Colonic mucosa (tissue), 4 donors: ENCODE measurements around the gene POC1A. TPM values are rescaled to one million over a fixed set of nuclear protein-coding genes. Genes with fewer than 3 reads are reported as not detected.

Experiments used
- DNase-seq: peaks from one replicate; pipeline ENCODE4 v3.0.0-alpha.2; 2020
- H3K27ac ChIP-seq: fragments of 200-600 bp; one replicate; pipeline ENCODE4 v1.8.0; 2021
- H3K27me3 ChIP-seq: fragments of 200-600 bp; one replicate; pipeline ENCODE4 v1.8.0; 2021
- H3K36me3 ChIP-seq: fragments of 200-600 bp; one replicate; pipeline ENCODE4 v1.8.0; 2021
- H3K4me1 ChIP-seq: fragments of 200-600 bp; one replicate; pipeline ENCODE4 v1.8.0; 2021; ENCODE audit warnings: mild to moderate bottlenecking
- H3K4me3 ChIP-seq: fragments of 200-600 bp; one replicate; pipeline ENCODE4 v1.8.0; 2021
- H3K9ac ChIP-seq, 2 donors: one replicate each; pipeline ENCODE4 v1.7.0; 2013; ENCODE audit warnings: control low read depth in 2 of 2, low read depth in 2 of 2, low read length in 2 of 2
- H3K9me3 ChIP-seq: fragments of 200-600 bp; one replicate; pipeline ENCODE4 v1.8.0; 2021
- CTCF ChIP-seq: fragments of 200-600 bp; IDR thresholded peaks from one replicate; pipeline ENCODE4 v1.8.0; 2022; ENCODE audit warnings: antibody characterized with exemption, mild to moderate bottlenecking
- intact Hi-C: fragments of 100-400 bp; cut with DNase I; formaldehyde crosslinking; loops from one replicate; pipeline ENCODE4 v1.14.1; 2022
- total RNA-seq, 2 donors: library from RNA; stranded (reverse); fragmentation: NEBNext Ultra II Directional in 1 of 2; extraction: Animal tissue kit (Norgen Biotek cat#: 25700) in 1 of 2; gene quantifications; one replicate each; pipeline ENCODE4 v1.2.1, GENCODE V29; 2021
- donor health status: healthy.
- donor health status: DM: no; HTN: no; CAD: no.
- donor health status: DM: no; HTN: no; CAD: no.

POC1A gene
- total RNA-seq, 2 donors from 2014 or later, result 7.6 to 33.7 TPM

DNA sequence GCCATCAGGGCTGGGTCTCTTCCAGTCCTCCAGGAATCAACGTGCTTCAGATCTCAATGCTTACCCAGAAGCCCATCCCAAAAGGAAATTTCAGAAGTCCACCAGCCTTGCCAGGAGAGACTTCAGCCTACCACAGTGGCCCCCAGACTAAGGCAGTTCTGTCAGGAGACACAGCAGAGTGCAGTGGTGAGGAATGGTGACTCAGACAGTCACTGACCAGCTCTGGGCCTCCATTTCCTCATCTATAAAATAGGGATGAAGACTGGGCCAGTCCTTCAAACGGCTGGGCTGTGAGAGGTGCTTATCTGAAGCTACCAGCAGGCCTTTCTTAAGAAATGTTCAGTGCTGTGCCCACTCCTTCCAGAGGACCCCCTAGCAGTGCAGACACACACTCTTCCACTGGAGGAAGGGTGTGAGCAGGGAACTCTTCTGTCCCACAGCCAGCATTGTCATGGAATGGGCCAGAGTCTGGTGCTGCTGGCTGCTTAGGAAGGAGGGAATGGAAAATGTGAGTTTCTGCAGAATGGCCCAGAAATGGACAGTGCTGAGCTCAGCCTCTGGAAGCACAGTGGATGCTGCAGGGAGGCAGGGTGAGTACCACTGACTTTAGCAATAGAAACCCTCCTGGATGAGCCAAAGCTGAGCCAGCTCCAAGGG, 56.2 kb downstream of the POC1A start:
- no peak for DNase-seq
- no peak for TF ChIP-seq CTCF
- Histone ChIP-seq H3K9me3 (no peaks in the 10 kb centered on the region), H3K27me3 (no peaks in the 10 kb centered on the region), H3K4me1 (no peaks in the 10 kb centered on the region), H3K4me3 (no peak overlapping the region), H3K9ac (no peak overlapping the region), H3K36me3 (no peaks in the 10 kb centered on the region), H3K27ac (no peak overlapping the region)
- intact Hi-C loops, result no loop called here

DNA sequence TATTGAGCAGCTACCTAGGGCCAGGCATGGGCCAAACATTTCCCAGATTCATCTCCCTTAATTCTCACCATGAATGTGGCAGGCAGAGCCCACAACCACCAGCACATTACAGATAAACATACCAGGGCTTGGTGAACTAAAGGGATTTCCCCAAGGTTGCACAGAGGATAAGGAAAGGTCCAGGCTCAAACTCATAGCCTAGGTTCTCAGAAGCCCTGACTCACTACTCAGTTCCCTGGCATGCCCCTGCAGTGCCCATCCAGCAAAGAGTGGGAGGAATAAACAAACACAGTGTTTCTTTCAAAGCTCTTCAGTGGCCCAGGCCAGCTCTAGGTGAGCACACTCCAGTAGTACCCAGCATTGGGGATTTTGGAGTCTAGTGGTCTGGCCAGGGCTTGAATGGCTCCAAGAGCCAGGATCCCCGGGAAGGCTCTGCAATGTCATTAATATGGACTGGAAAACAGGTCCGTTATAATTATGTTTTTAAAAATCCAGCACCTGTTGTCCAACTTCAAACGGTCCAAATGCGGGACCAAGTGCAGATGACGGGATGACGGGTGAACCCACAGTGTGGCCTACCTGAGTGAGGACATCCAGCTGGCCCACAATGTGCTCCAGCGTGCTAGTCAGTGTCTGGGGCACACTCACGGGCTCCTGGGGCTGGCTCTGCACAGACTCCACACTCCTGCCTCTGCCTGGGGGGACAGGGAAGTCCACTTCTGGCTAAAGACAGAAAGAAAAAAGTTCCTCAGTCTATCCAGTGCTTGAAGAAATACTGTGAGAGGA, 58.0 kb downstream of the POC1A start:
- intact Hi-C loops, result no loop called here
- no peak for TF ChIP-seq CTCF
- H3K27me3 ChIP-seq, result no peaks in the 10 kb centered on the region
- no peaks in the 10 kb centered on the region for H3K4me1 ChIP-seq
- H3K27ac ChIP-seq, result no peak overlapping the region
- no peaks in the 10 kb centered on the region for H3K9me3 ChIP-seq
- no peak for DNase-seq
- H3K36me3 ChIP-seq, result no peaks in the 10 kb centered on the region
- no peak overlapping the region for H3K4me3 ChIP-seq
- H3K9ac ChIP-seq, result no peak overlapping the region

DNA sequence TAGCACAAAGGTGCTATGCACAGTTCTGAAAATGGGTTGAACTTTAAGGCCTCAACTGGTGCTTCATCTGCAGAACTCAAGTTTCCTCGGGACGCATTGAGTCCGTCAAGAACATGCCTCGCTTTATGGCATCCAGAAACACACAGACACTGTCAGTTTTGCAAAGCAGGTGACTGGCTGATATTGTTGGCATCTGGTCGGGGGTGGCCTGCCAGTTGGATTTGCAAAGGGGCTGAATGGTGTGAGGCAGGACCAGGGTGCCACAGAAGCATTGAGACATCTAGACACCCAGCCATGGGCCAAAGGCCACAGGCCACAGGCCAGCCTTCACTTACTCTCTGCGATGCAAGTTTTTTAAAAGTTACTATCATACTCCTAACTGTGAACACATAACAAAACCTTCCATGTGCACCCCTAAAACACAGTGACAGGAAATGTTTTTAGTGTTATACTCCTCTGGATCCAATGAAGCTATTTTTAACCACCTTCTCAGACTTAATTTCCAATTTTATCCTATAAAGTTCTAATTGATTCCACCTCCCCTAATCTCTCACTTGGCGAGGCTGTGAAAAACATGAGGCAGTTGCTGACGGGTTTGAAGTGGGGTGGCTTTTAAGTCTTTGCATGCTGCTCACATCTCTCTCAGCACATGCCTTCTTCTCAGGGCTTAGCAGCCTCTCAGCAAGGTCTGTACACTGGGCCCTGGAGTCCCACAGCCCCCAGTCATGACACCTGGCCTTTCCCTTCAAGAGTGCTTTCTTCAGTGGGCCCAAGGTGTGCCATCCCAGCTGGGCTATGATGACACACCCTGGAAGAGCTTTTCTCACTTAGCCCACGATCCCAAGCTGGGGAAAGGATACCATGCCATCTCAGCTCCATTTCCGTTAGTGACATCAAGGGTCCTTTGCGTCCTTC, 59.4 kb downstream of the POC1A start:
- Histone ChIP-seq H3K9me3 (no peaks in the 10 kb centered on the region), H3K9ac (no peak overlapping the region), H3K27me3 (no peaks in the 10 kb centered on the region), H3K4me3 (no peak overlapping the region), H3K27ac (no peak overlapping the region), H3K4me1 (no peaks in the 10 kb centered on the region), H3K36me3 (no peaks in the 10 kb centered on the region)
- no peak for DNase-seq
- TF ChIP-seq CTCF, result no peak
- intact Hi-C loops, result no loop called here

GRCh38 chr3:52093756-52094545, 60.3 kb downstream of the POC1A start:
- Histone ChIP-seq H3K27ac (no peak overlapping the region), H3K9ac (no peak overlapping the region), H3K36me3 (no peaks in the 10 kb centered on the region), H3K4me3 (no peak overlapping the region), H3K27me3 (no peaks in the 10 kb centered on the region), H3K4me1 (no peaks in the 10 kb centered on the region), H3K9me3 (no peaks in the 10 kb centered on the region)
- TF ChIP-seq CTCF, result no peak
- DNase-seq, result no peak
- intact Hi-C loops, result no loop called here

- H3K4me1 ChIP-seq, result no peaks in the 10 kb centered on the region
- H3K9me3 ChIP-seq, result no peaks in the 10 kb centered on the region
- intact Hi-C loops, result no loop called here
- no peak overlapping the region for H3K27ac ChIP-seq
- H3K9ac ChIP-seq, result no peak overlapping the region
- no peak for DNase-seq
- no peak for TF ChIP-seq CTCF
- no peak overlapping the region for H3K4me3 ChIP-seq
- H3K36me3 ChIP-seq, result no peaks in the 10 kb centered on the region
- H3K27me3 ChIP-seq, result no peaks in the 10 kb centered on the region
Measured at GRCh38 chr3:52092891-52093290, 61.3 kb downstream of the POC1A start.
